T-cell (primary cell): ENCODE measurements around the gene RASAL3. TPM values are rescaled to one million over a fixed set of nuclear protein-coding genes. Genes with fewer than 3 reads are reported as not detected.

ENCODE experiments used
- ATAC-seq, 4 experiments: fragments of 200-7000 bp in 3 of 4; fragments of 150-1000 bp in 1 of 4; cut with Tn5 transposase; replicated peaks in 1 of 4; 1 replicate in 3 of 4; 2 replicates in 1 of 4; pipeline ENCODE4 v1.10.0; 2021; ENCODE audit warnings: moderate library complexity in 3 of 4, mild to moderate bottlenecking in 2 of 4, moderate number of reproducible peaks in 1 of 4
- CTCF ChIA-PET, 2 donors: fragments of 300-600 bp; sonication (Branson Sonifier 250); formaldehyde crosslinking; loops; one replicate each; lab custom pipeline; 2022; ENCODE audit warnings: antibody characterized with exemption in 2 of 2; lab: Charles Lee
- POLR2A ChIA-PET, 2 donors: fragments of 300-600 bp; sonication (Branson Sonifier 250); formaldehyde crosslinking; loops; one replicate each; lab custom pipeline; 2022; ENCODE audit warnings: antibody characterized with exemption in 2 of 2; lab: Charles Lee
- DNase-seq, 35 experiments: peaks; one replicate each; pipeline versions ENCODE4 v3.0.0 to v3.0.0-alpha.2; 2013 to 2023
- H3K27ac ChIP-seq: one replicate; pipeline ENCODE4 v1.5.1; 2013; ENCODE audit warnings: low read length
- H3K27me3 ChIP-seq, 2 experiments: replicated peaks in 1 of 2; 1 replicate in 1 of 2; 2 replicates in 1 of 2; pipeline versions ENCODE4 v1.6.1 to v1.7.0; 2013; ENCODE audit warnings: low read length in 1 of 2, mixed read lengths in 1 of 2; ENCODE audit not compliant: control insufficient read depth in 2 of 2, insufficient read depth in 2 of 2; ENCODE audit errors: extremely low read depth in 1 of 2
- H3K36me3 ChIP-seq, 2 donors: 1 replicate in 1 of 2; 2 replicates in 1 of 2; pipeline versions ENCODE4 v1.6.1 to v1.7.0; 2013; ENCODE audit warnings: low read length in 1 of 2; ENCODE audit not compliant: control insufficient read depth in 2 of 2, insufficient read depth in 1 of 2; ENCODE audit errors: extremely low read depth in 1 of 2
- H3K4me1 ChIP-seq, 2 experiments: 1 replicate in 1 of 2; 2 replicates in 1 of 2; pipeline versions ENCODE4 v1.6.1 to v1.7.0; 2013; ENCODE audit warnings: low read length in 2 of 2, mixed read lengths in 1 of 2; ENCODE audit not compliant: insufficient read depth in 2 of 2, control insufficient read depth in 1 of 2; ENCODE audit errors: extremely low read depth in 1 of 2
- H3K4me3 ChIP-seq, 2 donors: 1 replicate in 1 of 2; 2 replicates in 1 of 2; pipeline versions ENCODE4 v1.5.1 to v1.7.0; 2013; ENCODE audit warnings: mild to moderate bottlenecking in 2 of 2, low read length in 1 of 2, moderate library complexity in 1 of 2; ENCODE audit not compliant: control insufficient read depth in 1 of 2; ENCODE audit errors: extremely low read depth in 1 of 2
- H3K9me3 ChIP-seq: 2 replicates; pipeline ENCODE4 v1.7.0; 2013
- H3K27ac Mint-ChIP-seq, 2 donors: one replicate each; pipeline ENCODE4 v1.8.0; 2020 to 2021; ENCODE audit warnings: mild to moderate bottlenecking in 2 of 2, mixed read lengths in 2 of 2
- H3K27me3 Mint-ChIP-seq, 2 donors: one replicate each; pipeline ENCODE4 v1.8.0; 2021 to 2022; ENCODE audit warnings: mixed read lengths in 2 of 2
- H3K36me3 Mint-ChIP-seq: one replicate; pipeline ENCODE4 v1.8.0; 2021; ENCODE audit warnings: mixed read lengths
- H3K4me1 Mint-ChIP-seq, 3 donors: one replicate each; pipeline ENCODE4 v1.8.0; 2020 to 2022; ENCODE audit warnings: mixed read lengths in 3 of 3, mild to moderate bottlenecking in 1 of 3
- H3K4me3 Mint-ChIP-seq, 3 donors: one replicate each; pipeline ENCODE4 v1.8.0; 2020 to 2022; ENCODE audit warnings: mild to moderate bottlenecking in 3 of 3, mixed read lengths in 3 of 3, moderate library complexity in 3 of 3
- H3K9me3 Mint-ChIP-seq, 3 donors: one replicate each; pipeline ENCODE4 v1.8.0; 2020 to 2022; ENCODE audit warnings: mixed read lengths in 3 of 3
- WGBS: methylation state at CpG from one replicate; pipeline ENCODE4 v1.1.5; 2013; ENCODE audit warnings: missing lambda C conversion rate; ENCODE audit not compliant: insufficient coverage; 5-methylcytosine and 5-hydroxymethylcytosine counted together
- total RNA-seq, 35 experiments: library from RNA in 6 of 35; stranded (reverse) in 6 of 35; fragments of 120-200 nt in 1 of 35; gene quantifications; one replicate each; pipeline versions ENCODE4 v1.2.1 to v1.2.4 and lab custom pipeline; 2013 to 2026

The RASAL3 gene
- total RNA-seq, 5 donors from 2014 or later (not counting 1 experiment from before 2014, with no cell fraction given): 166 to 296 (median 284) TPM

DNA sequence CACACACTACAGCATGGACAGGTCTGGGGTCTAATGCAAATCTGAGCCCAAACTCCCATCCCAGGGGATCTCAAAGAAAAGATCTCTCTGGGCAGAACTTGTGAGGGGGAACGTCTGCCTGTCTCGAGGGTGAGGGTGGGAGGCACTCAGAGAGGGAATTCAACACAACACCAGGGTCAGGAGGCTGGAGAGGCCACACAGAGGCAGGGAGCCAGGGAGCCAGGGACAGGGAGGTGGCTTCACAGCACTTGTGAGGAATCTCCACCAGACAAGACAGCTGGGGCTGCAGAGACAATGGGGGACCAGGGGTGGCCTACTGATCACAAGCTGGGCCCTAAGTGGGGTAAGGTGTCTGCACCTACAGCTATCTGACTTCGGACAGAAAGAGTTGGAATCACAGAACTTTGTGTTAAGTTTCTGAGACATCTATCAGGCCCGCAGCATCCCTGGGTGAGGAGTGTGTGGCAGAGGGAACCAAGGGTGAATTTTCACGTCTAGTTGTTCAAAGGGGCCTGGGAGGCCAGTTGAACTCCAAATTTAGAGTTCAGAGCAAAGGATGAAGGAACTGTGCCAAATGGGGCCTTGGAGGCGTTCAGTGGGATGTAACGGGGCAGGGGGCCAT lies 32.8 kb downstream of the RASAL3 start:
- Histone ChIP-seq H3K36me3 (peaks cover 12 to 30% of the 10 kb centered on the region in 2 donors), H3K27me3 (no peaks in the 10 kb centered on the region), H3K9me3 (no peaks in the 10 kb centered on the region), H3K4me1 (peaks cover 6 to 41% of the 10 kb centered on the region in 2 experiments), H3K4me3 (peak overlapping the region; percentile 65 to 68), H3K27ac (no peak overlapping the region)
- 34% methylated on average over 6 of the region's 7 CpGs for WGBS
- Mint-ChIP-seq H3K36me3 (peaks cover 6% of the 10 kb centered on the region), H3K4me1 (peaks cover 27 to 34% (median 31%) of the 10 kb centered on the region in 3 donors), H3K4me3 (peak overlapping the region; percentile 93 to 96 (median 95)), H3K9me3 (no peaks in the 10 kb centered on the region), H3K27ac (peak overlapping the region; percentile 89 to 92), H3K27me3 (no peaks in the 10 kb centered on the region)
- ATAC-seq (no peak), DNase-seq (no peak)
- CTCF ChIA-PET: interaction anchor here in 1 of 2 donors (3.6 kb wide), 1 partner anchor 12 kb away, joined by 15 read pairs; the partner anchor contains the start of gene AKAP8L
- POLR2A ChIA-PET: no interaction called here

DNA sequence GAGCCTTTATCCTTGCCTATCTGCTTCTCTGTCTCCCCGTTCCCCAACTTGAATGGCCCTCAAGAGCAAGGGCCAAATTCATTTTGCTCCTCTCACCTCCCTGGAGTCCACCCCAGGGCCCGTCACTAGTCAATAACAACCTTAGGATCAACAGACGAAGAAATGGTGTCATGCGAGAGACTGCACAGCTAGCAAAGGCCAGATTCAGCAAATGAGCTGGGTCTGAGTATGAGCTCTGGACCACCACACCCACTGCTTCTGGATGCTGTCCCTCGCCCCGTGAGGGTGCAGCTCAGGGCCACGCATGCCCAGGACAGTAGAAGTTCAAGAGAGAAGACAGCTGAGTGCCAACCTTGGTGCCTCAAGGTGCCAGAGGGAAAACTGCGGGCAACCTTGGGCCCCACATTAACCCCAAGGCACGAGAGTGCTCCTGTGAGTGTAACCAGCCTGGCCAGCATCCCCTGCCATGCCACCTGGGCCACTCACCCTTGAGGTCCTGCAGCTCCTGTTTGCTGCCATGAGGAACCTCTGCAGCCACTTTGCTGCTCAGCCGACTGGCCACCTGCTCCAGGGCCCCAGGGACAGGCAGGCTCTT lies 33.7 kb downstream of the RASAL3 start:
- DNase-seq: no peak
- H3K9me3 ChIP-seq: no peaks in the 10 kb centered on the region
- no peak for ATAC-seq
- POLR2A ChIA-PET: interaction anchor here in 1 of 2 donors (0.7 kb wide), 1 partner anchor 11 kb away, joined by 4 read pairs; no protein-coding TSS in a partner anchor
- peaks cover 6 to 41% of the 10 kb centered on the region in 2 experiments for H3K4me1 ChIP-seq
- Mint-ChIP-seq H3K9me3 (no peaks in the 10 kb centered on the region), H3K4me1 (peaks cover 27 to 38% (median 37%) of the 10 kb centered on the region in 3 donors), H3K4me3 (peak overlapping the region; percentile 93 to 96 (median 95)), H3K27me3 (no peaks in the 10 kb centered on the region), H3K36me3 (peaks cover 13% of the 10 kb centered on the region), H3K27ac (peak overlapping the region in 1 of 2 donors; percentile 69)
- 94% methylated on average over 9 of the region's 10 CpGs for WGBS
- no peak overlapping the region for H3K27ac ChIP-seq
- peak overlapping the region in 1 of 2 donors; percentile 6 for H3K4me3 ChIP-seq
- CTCF ChIA-PET: interaction anchor here in 1 of 2 donors (3.6 kb wide), 1 partner anchor 11 kb away, joined by 15 read pairs; the partner anchor contains the start of gene AKAP8L
- H3K27me3 ChIP-seq: no peaks in the 10 kb centered on the region
- peaks cover 15 to 37% of the 10 kb centered on the region in 2 donors for H3K36me3 ChIP-seq

DNA sequence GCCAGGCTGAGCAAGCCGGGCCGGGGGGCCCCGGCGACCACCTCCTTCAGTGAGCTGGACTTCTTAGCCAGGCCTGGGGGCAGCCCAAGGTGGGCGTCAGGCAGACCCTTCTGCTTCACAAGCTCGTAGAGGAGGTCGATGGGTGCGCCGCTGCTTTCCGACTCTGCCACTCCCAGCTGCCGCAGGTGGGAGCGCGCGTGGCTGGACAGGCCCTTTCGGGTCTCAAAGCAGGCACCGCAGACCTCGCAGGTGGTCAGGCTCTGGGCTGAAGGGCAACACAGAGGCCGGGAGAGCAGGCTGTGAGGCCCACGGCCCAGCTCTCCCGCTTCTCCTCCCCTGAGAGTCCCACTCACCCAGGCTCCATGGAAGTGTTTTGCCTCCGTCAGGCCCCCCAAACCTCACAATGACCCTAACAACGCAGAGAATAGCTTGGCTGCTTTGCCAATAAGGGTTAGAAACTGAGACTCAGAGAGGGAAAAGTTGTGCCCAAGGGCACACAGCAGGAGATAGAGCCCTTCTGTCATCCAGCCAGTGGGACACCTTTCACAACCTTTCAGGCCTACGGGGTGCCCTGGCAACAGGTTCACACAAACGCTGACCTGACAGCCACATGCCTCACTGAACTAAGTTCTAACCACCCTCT lies 34.4 kb downstream of the RASAL3 start:
- Mint-ChIP-seq H3K27ac (no peak overlapping the region), H3K36me3 (peaks cover 13% of the 10 kb centered on the region), H3K27me3 (no peaks in the 10 kb centered on the region), H3K4me1 (peaks cover 27 to 38% (median 37%) of the 10 kb centered on the region in 3 donors), H3K4me3 (peak overlapping the region; percentile 93 to 96 (median 95)), H3K9me3 (no peaks in the 10 kb centered on the region)
- H3K4me3 ChIP-seq: no peak overlapping the region
- H3K9me3 ChIP-seq: no peaks in the 10 kb centered on the region
- ATAC-seq (no peak), DNase-seq (no peak)
- POLR2A ChIA-PET: interaction anchor here in 1 of 2 donors (0.7 kb wide), 1 partner anchor 10 kb away, joined by 4 read pairs; no protein-coding TSS in a partner anchor
- CTCF ChIA-PET: interaction anchor here in 1 of 2 donors (3.6 kb wide), 1 partner anchor 10 kb away, joined by 15 read pairs; the partner anchor contains the start of gene AKAP8L
- WGBS: 96% methylated on average over 18 of the region's 24 CpGs
- peaks cover 6 to 41% of the 10 kb centered on the region in 2 experiments for H3K4me1 ChIP-seq
- H3K27ac ChIP-seq: no peak overlapping the region
- no peaks in the 10 kb centered on the region for H3K27me3 ChIP-seq
- peaks cover 15 to 41% of the 10 kb centered on the region in 2 donors for H3K36me3 ChIP-seq

DNA sequence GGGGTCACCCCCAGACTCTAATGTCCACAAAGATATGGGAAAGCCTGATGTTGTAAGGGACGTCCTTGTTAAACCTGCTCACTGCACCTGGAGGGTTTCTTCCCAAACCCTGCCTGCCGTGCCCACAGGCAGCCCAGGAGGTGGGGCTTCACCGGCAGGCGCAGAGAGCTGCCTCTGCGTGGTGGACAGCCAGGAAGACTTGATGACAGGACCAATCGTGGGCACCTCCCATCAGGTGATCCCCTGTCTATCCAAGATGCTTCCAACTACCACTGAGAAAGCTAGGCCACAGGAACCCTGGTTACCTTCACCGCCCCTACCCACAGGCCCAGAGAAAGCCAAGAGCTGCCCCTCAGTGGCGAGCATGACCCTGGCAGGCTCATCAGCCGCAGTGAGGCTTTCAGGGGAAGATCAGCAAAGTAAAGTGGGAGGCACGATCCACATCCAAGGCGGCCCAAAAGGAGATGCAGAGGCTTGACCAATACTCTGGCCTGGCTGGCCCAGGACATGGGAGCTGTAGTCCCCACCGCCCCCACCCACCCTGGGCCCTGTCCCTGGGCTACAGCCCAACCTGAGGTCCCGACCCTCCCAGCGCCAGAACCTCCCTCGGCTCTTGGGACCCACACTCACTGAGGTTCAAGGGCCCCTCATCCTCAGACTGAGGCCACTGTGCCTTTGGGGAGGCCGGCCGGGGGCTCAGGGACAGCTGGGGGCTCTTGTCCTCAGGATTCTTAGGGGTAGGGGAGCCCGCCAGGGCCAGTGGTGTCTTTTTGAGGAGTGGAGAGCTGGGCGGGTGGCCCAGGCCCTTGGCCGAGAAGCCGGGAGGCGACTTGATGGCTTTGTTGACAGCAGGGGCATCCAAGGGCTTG lies 35.2 kb downstream of the RASAL3 start:
- H3K4me3 ChIP-seq: no peak overlapping the region
- H3K4me1 Mint-ChIP-seq: peaks cover 27 to 38% (median 37%) of the 10 kb centered on the region in 3 donors
- no peak overlapping the region for H3K4me3 Mint-ChIP-seq
- 95% methylated on average over 22 of the region's 22 CpGs for WGBS
- no peaks in the 10 kb centered on the region for H3K9me3 ChIP-seq
- no peaks in the 10 kb centered on the region for H3K9me3 Mint-ChIP-seq
- H3K27ac ChIP-seq: no peak overlapping the region
- ChIA-PET CTCF (interaction anchor here (0.5 to 3.6 kb wide), 3 partner anchors 10 to 127 kb away, joined by 3 to 15 read pairs (median 3); partner anchors contain the start of gene AKAP8L (in 1 of the 2)), POLR2A (no interaction called here)
- H3K36me3 Mint-ChIP-seq: peaks cover 13% of the 10 kb centered on the region
- no peaks in the 10 kb centered on the region for H3K27me3 Mint-ChIP-seq
- H3K4me1 ChIP-seq: peaks cover 6 to 41% of the 10 kb centered on the region in 2 experiments
- no peak for ATAC-seq
- H3K27me3 ChIP-seq: no peaks in the 10 kb centered on the region
- H3K27ac Mint-ChIP-seq: no peak overlapping the region
- DNase-seq: no peak
- peaks cover 19 to 47% of the 10 kb centered on the region in 2 donors for H3K36me3 ChIP-seq

DNA sequence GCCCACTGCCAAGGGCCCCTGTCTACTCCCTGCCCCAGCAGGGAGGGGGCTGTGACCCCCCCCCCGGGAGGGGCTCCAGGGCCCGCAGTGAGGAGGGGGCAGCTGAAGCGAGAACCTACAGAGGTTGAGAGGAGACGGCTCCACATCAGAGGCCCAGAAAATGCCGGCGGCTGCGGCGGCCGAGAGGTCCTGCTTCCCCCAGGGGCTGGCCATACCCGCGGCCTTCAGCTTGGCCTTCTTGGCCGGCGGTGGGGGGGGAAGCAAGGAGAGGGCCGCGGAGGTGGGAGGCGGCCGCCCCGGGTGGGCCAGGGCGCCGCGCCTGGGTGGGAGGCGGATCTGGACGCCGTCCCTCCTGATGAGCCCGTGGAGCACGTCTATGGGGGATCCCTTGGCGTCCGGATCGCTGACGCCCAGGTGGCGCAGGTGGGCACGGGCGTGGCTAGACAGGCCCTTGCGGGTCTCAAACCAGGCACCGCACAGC lies 36.3 kb downstream of the RASAL3 start:
- no peak overlapping the region for H3K4me3 Mint-ChIP-seq

More for the DNA sequence above, 36.3 kb downstream of the RASAL3 start:
- Histone ChIP-seq H3K36me3 (peaks cover 24 to 59% of the 10 kb centered on the region in 2 donors), H3K27me3 (no peaks in the 10 kb centered on the region), H3K27ac (no peak overlapping the region), H3K4me1 (peaks cover 6 to 33% of the 10 kb centered on the region in 2 experiments), H3K9me3 (no peaks in the 10 kb centered on the region), H3K4me3 (no peak overlapping the region)
- H3K27me3 Mint-ChIP-seq: no peaks in the 10 kb centered on the region
- H3K9me3 Mint-ChIP-seq: no peaks in the 10 kb centered on the region
- WGBS: 96% methylated on average over 34 of the region's 35 CpGs
- H3K4me1 Mint-ChIP-seq: peaks cover 21 to 31% (median 30%) of the 10 kb centered on the region in 3 donors
- ChIA-PET CTCF (interaction anchor here in 1 of 2 donors (0.8 kb wide), 1 partner anchor 128 kb away, joined by 3 read pairs; no protein-coding TSS in a partner anchor), POLR2A (no interaction called here)
- H3K27ac Mint-ChIP-seq: no peak overlapping the region
- no peak for ATAC-seq
- no peak for DNase-seq
- peaks cover 21% of the 10 kb centered on the region for H3K36me3 Mint-ChIP-seq
